ENCODE measurements around the gene SLC45A3. TPM values are rescaled to one million over a fixed set of nuclear protein-coding genes. Genes with fewer than 3 reads are reported as not detected.

The SLC45A3 gene
- 4.5 to 6.3 TPM (median 5.7 TPM) in 5 replicates for total RNA-seq (2022; extraction: Qiagen RNA extraction; ENCODE audit: low read depth)

GRCh38 chr1:205680073-205680851 lies at the start of gene SLC45A3:
Gene SLC45A3 (minus strand): TSS chr1:205680509. CDS start chr1:205664656, 15,853 bp downstream.

GRCh38 chr1:205631768-205632668 lies 48.3 kb downstream of the SLC45A3 start, which contains the start of gene ELK4:
Gene ELK4 (minus strand): TSS chr1:205632011. CDS start chr1:205623882, 8,129 bp downstream.

Other genes with a start within 250 kb of the SLC45A3 start
- 0.03 to 0.07 TPM in 2 of 5 replicates, not detected in the others for gene BLACAT1, start 224.5 kb downstream of the SLC45A3 start, total RNA-seq (2022; extraction: Qiagen RNA extraction; ENCODE audit: low read depth)
- gene CDK18, start 175.8 kb downstream of the SLC45A3 start, total RNA-seq (2022; extraction: Qiagen RNA extraction; ENCODE audit: low read depth) = 0.73 to 1.3 TPM (median 1.1 TPM) in 5 replicates
- gene ELK4, start 48.5 kb downstream of the SLC45A3 start, total RNA-seq (2022; extraction: Qiagen RNA extraction; ENCODE audit: low read depth) = 6.0 to 7.2 TPM (median 6.4 TPM) in 5 replicates
- gene NUCKS1, start 69.7 kb upstream of the SLC45A3 start, total RNA-seq (2022; extraction: Qiagen RNA extraction; ENCODE audit: low read depth) = 89.2 to 154 TPM (median 123 TPM) in 5 replicates
- gene RAB29, start 95.0 kb upstream of the SLC45A3 start, total RNA-seq (2022; extraction: Qiagen RNA extraction; ENCODE audit: low read depth) = 10.1 to 12.8 TPM (median 11.3 TPM) in 5 replicates
- 17.6 to 23.4 TPM (median 22.3 TPM) in 5 replicates for gene SLC41A1, start 132.7 kb upstream of the SLC45A3 start, total RNA-seq (2022; extraction: Qiagen RNA extraction; ENCODE audit: low read depth)
- gene PM20D1, start 169.6 kb upstream of the SLC45A3 start, total RNA-seq (2022; extraction: Qiagen RNA extraction; ENCODE audit: low read depth) = not detected in 5 replicates

All from A549 treated with GW870086 at 1 μM for 4 hours (cell line).